GM12878 (cell line): Measurements from ENCODE around the gene BAAT.

ENCODE experiments used
- CREM ChIP-seq: IDR thresholded peaks from 2 replicates; pipeline ENCODE4 v1.6.1; 2014; ENCODE audit warnings: antibody characterized with exemption, low read depth
- JUNB ChIP-seq: IDR thresholded peaks from 2 replicates; pipeline ENCODE4 v1.6.1; 2016; ENCODE audit warnings: antibody characterized with exemption, mild to moderate bottlenecking
- KDM1A ChIP-seq: fragments of 200-600 bp; sonication (generic); IDR thresholded peaks from 2 replicates; pipeline ENCODE4 v1.6.1; 2016; ENCODE audit warnings: borderline replicate concordance
- MAX ChIP-seq: IDR thresholded peaks from 2 replicates; pipeline ENCODE4 v1.6.1; 2012; ENCODE audit warnings: low read depth, low read length, improper control_type of control experiment
- POLR2A ChIP-seq: IDR thresholded peaks from 2 replicates; pipeline ENCODE4 v1.6.1; 2011; ENCODE audit warnings: low read depth, mild to moderate bottlenecking, low read length
- SIN3A ChIP-seq: IDR thresholded peaks from 2 replicates; pipeline ENCODE4 v1.6.1; 2012; ENCODE audit warnings: low read depth, low read length, improper control_type of control experiment
- TF ChIP-seq, protein P1 (sequence below): fragments of 450-650 bp; IDR thresholded peaks from 2 replicates; pipeline ENCODE4 v1.6.1; 2018; ENCODE audit warnings: borderline replicate concordance, mild to moderate bottlenecking; ENCODE audit not compliant: partially characterized antibody

DNA sequence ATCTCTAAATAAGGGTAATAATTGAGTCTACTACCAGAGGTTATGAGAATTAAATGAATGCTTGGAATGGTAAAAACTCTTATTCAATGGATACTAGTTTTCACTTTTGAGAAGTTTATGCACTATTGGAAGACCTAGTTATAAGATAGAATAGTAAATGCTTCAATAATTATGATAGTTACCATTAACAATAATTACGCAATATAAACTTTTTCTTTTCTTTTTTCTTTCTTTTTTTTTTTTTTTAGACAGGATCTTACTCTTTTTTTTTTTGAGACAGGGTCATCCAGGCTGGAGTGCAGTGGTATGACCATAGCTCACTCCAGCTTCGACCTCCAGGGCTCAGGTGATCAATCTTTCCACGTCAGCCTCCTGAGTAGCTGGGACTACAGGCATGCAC, 44.1 kb upstream of the BAAT start:
- TF ChIP-seq SIN3A: no peak
- no peak for TF ChIP-seq KDM1A
- TF ChIP-seq MAX: no peak
- TF ChIP-seq CREM: no peak
- TF ChIP-seq, protein P1, sequence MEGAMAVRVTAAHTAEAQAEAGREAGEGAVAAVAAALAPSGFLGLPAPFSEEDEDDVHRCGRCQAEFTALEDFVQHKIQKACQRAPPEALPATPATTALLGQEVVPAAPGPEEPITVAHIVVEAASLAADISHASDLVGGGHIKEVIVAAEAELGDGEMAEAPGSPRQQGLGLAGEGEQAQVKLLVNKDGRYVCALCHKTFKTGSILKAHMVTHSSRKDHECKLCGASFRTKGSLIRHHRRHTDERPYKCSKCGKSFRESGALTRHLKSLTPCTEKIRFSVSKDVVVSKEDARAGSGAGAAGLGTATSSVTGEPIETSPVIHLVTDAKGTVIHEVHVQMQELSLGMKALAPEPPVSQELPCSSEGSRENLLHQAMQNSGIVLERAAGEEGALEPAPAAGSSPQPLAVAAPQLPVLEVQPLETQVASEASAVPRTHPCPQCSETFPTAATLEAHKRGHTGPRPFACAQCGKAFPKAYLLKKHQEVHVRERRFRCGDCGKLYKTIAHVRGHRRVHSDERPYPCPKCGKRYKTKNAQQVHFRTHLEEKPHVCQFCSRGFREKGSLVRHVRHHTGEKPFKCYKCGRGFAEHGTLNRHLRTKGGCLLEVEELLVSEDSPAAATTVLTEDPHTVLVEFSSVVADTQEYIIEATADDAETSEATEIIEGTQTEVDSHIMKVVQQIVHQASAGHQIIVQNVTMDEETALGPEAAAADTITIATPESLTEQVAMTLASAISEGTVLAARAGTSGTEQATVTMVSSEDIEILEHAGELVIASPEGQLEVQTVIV: no peak
- TF ChIP-seq POLR2A: no peak
- TF ChIP-seq JUNB: no peak
